H1 (cell line): ENCODE data around the gene PDE6B.
A peak's percentile ranks its signal among the peaks of the same experiment; 100 is the strongest.

Experiments used
- ASH2L ChIP-seq: fragments of 200-600, 300-600 bp; sonication (generic); IDR thresholded peaks from one replicate; pipeline ENCODE4 v1.7.1; 2017; ENCODE audit warnings: low read length
- CREB1 ChIP-seq: IDR thresholded peaks from 2 replicates; pipeline ENCODE4 v1.6.1; 2012; ENCODE audit warnings: inconsistent platforms
- GTF2F1 ChIP-seq: IDR thresholded peaks from 2 replicates; pipeline ENCODE4 v1.6.1; 2012; ENCODE audit warnings: low read depth, low read length, improper control_type of control experiment, borderline replicate concordance
- JUN ChIP-seq: IDR thresholded peaks from 2 replicates; pipeline ENCODE4 v1.6.1; 2011; ENCODE audit warnings: low read depth, mild to moderate bottlenecking, improper control_type of control experiment, low read length
- KDM5A ChIP-seq: fragments of 200-600 bp; IDR thresholded peaks from 2 replicates; pipeline ENCODE4 v1.7.1; 2012; ENCODE audit warnings: mild to moderate bottlenecking, low read length, inconsistent platforms, mixed read lengths
- MAX ChIP-seq: IDR thresholded peaks from 2 replicates; pipeline ENCODE4 v1.6.1; 2012; ENCODE audit warnings: inconsistent platforms
- NANOG ChIP-seq: IDR thresholded peaks from 2 replicates; pipeline ENCODE4 v1.6.1; 2011; ENCODE audit warnings: low read length, low read depth, mild to moderate bottlenecking, inconsistent platforms; ENCODE audit not compliant: insufficient read depth, poor library complexity, severe bottlenecking
- POLR2A ChIP-seq, 2 experiments: IDR thresholded peaks; 1 replicate in 1 of 2; 2 replicates in 1 of 2; pipeline ENCODE4 v1.6.1; 2011; ENCODE audit warnings: low read depth in 2 of 2, low read length in 2 of 2, mild to moderate bottlenecking in 2 of 2; ENCODE audit errors: control extremely low read depth in 1 of 2
- POLR2AphosphoS5 ChIP-seq: IDR thresholded peaks from 2 replicates; pipeline ENCODE4 v1.6.1; 2011; ENCODE audit warnings: low read depth, low read length
- RAD21 ChIP-seq, 2 experiments: IDR thresholded peaks in 1 of 2; conservative IDR thresholded peaks in 1 of 2; 2 replicates each; pipeline ENCODE4 v1.6.1; 2011; ENCODE audit warnings: low read depth in 2 of 2, low read length in 2 of 2, improper control_type of control experiment in 1 of 2, inconsistent platforms in 1 of 2, mild to moderate bottlenecking in 1 of 2, moderate library complexity in 1 of 2
- ZNF274 ChIP-seq: IDR thresholded peaks from 2 replicates; pipeline ENCODE4 v1.7.0; 2012; ENCODE audit warnings: low read length, borderline replicate concordance; ENCODE audit errors: extremely low read depth
- TF ChIP-seq, protein P1 (sequence below), 3 experiments: IDR thresholded peaks; 1 replicate in 2 of 3; 2 replicates in 1 of 3; pipeline versions ENCODE4 v1.5.1 to v1.6.1; 2011; ENCODE audit warnings: low read length in 3 of 3, mild to moderate bottlenecking in 3 of 3, inconsistent platforms in 2 of 3, low read depth in 1 of 3, moderate library complexity in 1 of 3; ENCODE audit not compliant: insufficient read depth in 1 of 3; ENCODE audit errors: control extremely low read depth in 1 of 3

- no peak for TF ChIP-seq JUN
- no peak; the same call in 1 of the 2 replicates for TF ChIP-seq POLR2AphosphoS5
- no peak for TF ChIP-seq GTF2F1
- TF ChIP-seq, protein P1, sequence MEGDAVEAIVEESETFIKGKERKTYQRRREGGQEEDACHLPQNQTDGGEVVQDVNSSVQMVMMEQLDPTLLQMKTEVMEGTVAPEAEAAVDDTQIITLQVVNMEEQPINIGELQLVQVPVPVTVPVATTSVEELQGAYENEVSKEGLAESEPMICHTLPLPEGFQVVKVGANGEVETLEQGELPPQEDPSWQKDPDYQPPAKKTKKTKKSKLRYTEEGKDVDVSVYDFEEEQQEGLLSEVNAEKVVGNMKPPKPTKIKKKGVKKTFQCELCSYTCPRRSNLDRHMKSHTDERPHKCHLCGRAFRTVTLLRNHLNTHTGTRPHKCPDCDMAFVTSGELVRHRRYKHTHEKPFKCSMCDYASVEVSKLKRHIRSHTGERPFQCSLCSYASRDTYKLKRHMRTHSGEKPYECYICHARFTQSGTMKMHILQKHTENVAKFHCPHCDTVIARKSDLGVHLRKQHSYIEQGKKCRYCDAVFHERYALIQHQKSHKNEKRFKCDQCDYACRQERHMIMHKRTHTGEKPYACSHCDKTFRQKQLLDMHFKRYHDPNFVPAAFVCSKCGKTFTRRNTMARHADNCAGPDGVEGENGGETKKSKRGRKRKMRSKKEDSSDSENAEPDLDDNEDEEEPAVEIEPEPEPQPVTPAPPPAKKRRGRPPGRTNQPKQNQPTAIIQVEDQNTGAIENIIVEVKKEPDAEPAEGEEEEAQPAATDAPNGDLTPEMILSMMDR (IDR thresholded peaks at IDR 0.05; ENCODE audit: control extremely low read depth in 1 of 3, insufficient read depth in 1 of 3, low read depth in 1 of 3, low read length in 3 of 3), result peak in 1 of 3 experiments; percentile 40; a peak in 1 of 4 replicates
- TF ChIP-seq POLR2A (IDR thresholded peaks at IDR 0.05; ENCODE audit: control extremely low read depth in 1 of 2, low read depth in 2 of 2, low read length in 2 of 2), result peak in 1 of 2 experiments; percentile 74; a peak in 2 of 3 replicates
- no peak for TF ChIP-seq KDM5A
- TF ChIP-seq NANOG, result no peak
- TF ChIP-seq CREB1, result peak; percentile 51
- peak; percentile 92 for TF ChIP-seq MAX
- TF ChIP-seq ZNF274, result no peak
- TF ChIP-seq ASH2L, result peak; percentile 24
- TF ChIP-seq RAD21 (IDR thresholded peaks at IDR 0.05 in 1 of 2, conservative IDR thresholded peaks at IDR 0.05 in 1 of 2; ENCODE audit: low read depth in 2 of 2, low read length in 2 of 2), result no peak
These were observed 38.4 kb downstream of the PDE6B start for GRCh38 chr4:663438-664428.
